ENCODE data around the gene HLA-DPB1. TPM values are rescaled to one million over a fixed set of nuclear protein-coding genes. Genes with fewer than 3 reads are reported as not detected.
"Not testable (repeated sequence)": the region's sequence is repeated elsewhere in the genome, so short reads cannot be mapped to it uniquely, and the experiment has no call there.

HLA-DPB1 gene
- total and polyA plus RNA-seq, 5 donors from 2014 or later, result 144 to 335 (median 194) TPM

- no peak for DNase-seq
- H3K4me3 ChIP-seq (ENCODE audit: low read depth, low read length), result no peak overlapping the region
- no peak overlapping the region for H3K27ac ChIP-seq (ENCODE audit: insufficient read depth, low read length, poor library complexity, severe bottlenecking)
- peaks cover 87% of the 10 kb centered on the region for H3K27me3 Mint-ChIP-seq
- no peaks in the 10 kb centered on the region for H3K36me3 ChIP-seq (ENCODE audit: control insufficient read depth, insufficient read depth, low read length)
- no peak overlapping the region for H3K27ac Mint-ChIP-seq
- peaks cover 13% of the 10 kb centered on the region for H3K27me3 ChIP-seq (ENCODE audit: control insufficient read depth, insufficient read depth, low read length)
- H3K4me1 ChIP-seq (ENCODE audit: control insufficient read depth, insufficient read depth, low read length, poor library complexity, severe bottlenecking), result no peaks in the 10 kb centered on the region
- H3K4me3 Mint-ChIP-seq, result no peak overlapping the region
- peaks cover 0 to 5% (median 0%) of the 10 kb centered on the region in 7 donors for H3K9me3 Mint-ChIP-seq
- no peak for ATAC-seq (ENCODE audit: low read depth in 2 of 2)
- no peaks in the 10 kb centered on the region for H3K4me1 Mint-ChIP-seq
- H3K36me3 Mint-ChIP-seq, result no peaks in the 10 kb centered on the region
- H3K9me3 ChIP-seq (ENCODE audit: control insufficient read depth in 2 of 2, low read length in 2 of 2), result no peaks in the 10 kb centered on the region
Observed at GRCh38 chr6:33049323-33050013, 26.3 kb upstream of the HLA-DPB1 start.

GRCh38 chr6:33050014-33050810, 25.6 kb upstream of the HLA-DPB1 start:
- Histone ChIP-seq H3K36me3 (ENCODE audit: control insufficient read depth, insufficient read depth, low read length) (no peaks in the 10 kb centered on the region), H3K4me1 (ENCODE audit: control insufficient read depth, insufficient read depth, low read length, poor library complexity, severe bottlenecking) (no peaks in the 10 kb centered on the region), H3K27me3 (ENCODE audit: control insufficient read depth, insufficient read depth, low read length) (peaks cover 12% of the 10 kb centered on the region), H3K27ac (ENCODE audit: insufficient read depth, low read length, poor library complexity, severe bottlenecking) (no peak overlapping the region), H3K9me3 (ENCODE audit: control insufficient read depth in 2 of 2, low read length in 2 of 2) (no peaks in the 10 kb centered on the region), H3K4me3 (ENCODE audit: low read depth, low read length) (no peak overlapping the region)
- no peak overlapping the region for H3K4me3 Mint-ChIP-seq
- H3K36me3 Mint-ChIP-seq, result no peaks in the 10 kb centered on the region
- DNase-seq, result no peak
- no peaks in the 10 kb centered on the region for H3K4me1 Mint-ChIP-seq
- ATAC-seq (ENCODE audit: low read depth in 2 of 2), result no peak
- peaks cover 85% of the 10 kb centered on the region for H3K27me3 Mint-ChIP-seq
- H3K27ac Mint-ChIP-seq, result no peak overlapping the region
- peaks cover 0 to 3% (median 0%) of the 10 kb centered on the region in 7 donors for H3K9me3 Mint-ChIP-seq

GRCh38 chr6:33052627-33053026, 23.2 kb upstream of the HLA-DPB1 start:
- no peaks in the 10 kb centered on the region for H3K36me3 Mint-ChIP-seq
- peaks cover 0 to 1% (median 0%) of the 10 kb centered on the region in 7 donors for H3K9me3 Mint-ChIP-seq
- ATAC-seq (ENCODE audit: low read depth in 2 of 2), result no peak
- no peaks in the 10 kb centered on the region for H3K4me1 Mint-ChIP-seq
- Histone ChIP-seq H3K27me3 (ENCODE audit: control insufficient read depth, insufficient read depth, low read length) (peaks cover 13% of the 10 kb centered on the region), H3K27ac (ENCODE audit: insufficient read depth, low read length, poor library complexity, severe bottlenecking) (no peak overlapping the region), H3K4me1 (ENCODE audit: control insufficient read depth, insufficient read depth, low read length, poor library complexity, severe bottlenecking) (no peaks in the 10 kb centered on the region), H3K9me3 (ENCODE audit: control insufficient read depth in 2 of 2, low read length in 2 of 2) (no peaks in the 10 kb centered on the region), H3K4me3 (ENCODE audit: low read depth, low read length) (no peak overlapping the region), H3K36me3 (ENCODE audit: control insufficient read depth, insufficient read depth, low read length) (no peaks in the 10 kb centered on the region)
- DNase-seq, result no peak
- no peak overlapping the region for H3K27ac Mint-ChIP-seq
- peaks cover 65% of the 10 kb centered on the region for H3K27me3 Mint-ChIP-seq
- H3K4me3 Mint-ChIP-seq, result no peak overlapping the region

GRCh38 chr6:33053230-33053629, 22.6 kb upstream of the HLA-DPB1 start:
- H3K4me3 ChIP-seq (ENCODE audit: low read depth, low read length), result no peak overlapping the region
- DNase-seq (no peak), ATAC-seq (ENCODE audit: low read depth in 2 of 2) (no peak)
- H3K27ac ChIP-seq (ENCODE audit: insufficient read depth, low read length, poor library complexity, severe bottlenecking), result no peak overlapping the region
- Mint-ChIP-seq H3K4me1 (no peaks in the 10 kb centered on the region), H3K4me3 (no peak overlapping the region), H3K27me3 (peaks cover 64% of the 10 kb centered on the region), H3K9me3 (peaks cover 0 to 1% (median 0%) of the 10 kb centered on the region in 7 donors), H3K27ac (peak overlapping the region in 1 of 3 donors; percentile 91), H3K36me3 (no peaks in the 10 kb centered on the region)
- H3K27me3 ChIP-seq (ENCODE audit: control insufficient read depth, insufficient read depth, low read length), result peaks cover 11% of the 10 kb centered on the region
- H3K4me1 ChIP-seq (ENCODE audit: control insufficient read depth, insufficient read depth, low read length, poor library complexity, severe bottlenecking), result no peaks in the 10 kb centered on the region
- H3K9me3 ChIP-seq (ENCODE audit: control insufficient read depth in 2 of 2, low read length in 2 of 2), result no peaks in the 10 kb centered on the region
- no peaks in the 10 kb centered on the region for H3K36me3 ChIP-seq (ENCODE audit: control insufficient read depth, insufficient read depth, low read length)

GRCh38 chr6:33057222-33058150, 18.3 kb upstream of the HLA-DPB1 start:
- Histone ChIP-seq H3K27me3 (ENCODE audit: control insufficient read depth, insufficient read depth, low read length) (peaks cover 5% of the 10 kb centered on the region), H3K36me3 (ENCODE audit: control insufficient read depth, insufficient read depth, low read length) (no peaks in the 10 kb centered on the region), H3K27ac (ENCODE audit: insufficient read depth, low read length, poor library complexity, severe bottlenecking) (no peak overlapping the region), H3K9me3 (ENCODE audit: control insufficient read depth in 2 of 2, low read length in 2 of 2) (no peaks in the 10 kb centered on the region), H3K4me1 (ENCODE audit: control insufficient read depth, insufficient read depth, low read length, poor library complexity, severe bottlenecking) (no peaks in the 10 kb centered on the region), H3K4me3 (ENCODE audit: low read depth, low read length) (no peak overlapping the region)
- no peaks in the 10 kb centered on the region for H3K4me1 Mint-ChIP-seq
- peaks cover 0 to 1% (median 0%) of the 10 kb centered on the region in 7 donors for H3K9me3 Mint-ChIP-seq
- peaks cover 27% of the 10 kb centered on the region for H3K27me3 Mint-ChIP-seq
- no peaks in the 10 kb centered on the region for H3K36me3 Mint-ChIP-seq
- no peak overlapping the region for H3K4me3 Mint-ChIP-seq
- DNase-seq (no peak), ATAC-seq (ENCODE audit: low read depth in 2 of 2) (no peak)
- H3K27ac Mint-ChIP-seq, result no peak overlapping the region

DNA sequence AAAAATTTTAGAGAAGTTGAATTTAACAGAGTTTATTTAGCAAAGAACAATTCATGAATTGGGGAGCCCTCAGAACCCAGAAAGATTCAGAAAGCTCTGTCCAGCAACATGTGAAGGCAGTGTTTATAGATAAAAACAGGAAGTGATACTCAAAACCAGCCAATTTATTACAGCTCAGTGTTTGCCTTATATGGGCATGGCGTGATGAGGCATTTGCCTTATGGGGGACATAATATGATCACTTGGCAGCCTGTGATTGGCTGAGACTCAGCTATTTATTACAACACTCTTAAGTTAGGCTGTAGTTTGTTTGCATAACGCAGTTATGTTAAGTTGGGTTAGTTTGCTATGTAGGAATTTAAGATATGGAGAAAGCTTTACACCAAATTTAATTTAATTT, 13.8 kb upstream of the HLA-DPB1 start:
- DNase-seq, result no peak
- Histone ChIP-seq H3K36me3 (ENCODE audit: control insufficient read depth, insufficient read depth, low read length) (peaks cover 6% of the 10 kb centered on the region), H3K4me1 (ENCODE audit: control insufficient read depth, insufficient read depth, low read length, poor library complexity, severe bottlenecking) (no peaks in the 10 kb centered on the region), H3K4me3 (ENCODE audit: low read depth, low read length) (no peak overlapping the region), H3K9me3 (ENCODE audit: control insufficient read depth in 2 of 2, low read length in 2 of 2) (no peaks in the 10 kb centered on the region), H3K27ac (ENCODE audit: insufficient read depth, low read length, poor library complexity, severe bottlenecking) (no peak overlapping the region), H3K27me3 (ENCODE audit: control insufficient read depth, insufficient read depth, low read length) (peaks cover 2% of the 10 kb centered on the region)
- H3K4me3 Mint-ChIP-seq, result no peak overlapping the region
- peak; percentile 28 to 42 for ATAC-seq (ENCODE audit: low read depth in 2 of 2)
- peaks cover 4% of the 10 kb centered on the region for H3K36me3 Mint-ChIP-seq
- H3K4me1 Mint-ChIP-seq, result peaks cover 0 to 4% (median 0%) of the 10 kb centered on the region in 4 donors
- H3K9me3 Mint-ChIP-seq, result peaks cover 0 to 4% (median 0%) of the 10 kb centered on the region in 7 donors
- H3K27ac Mint-ChIP-seq, result no peak overlapping the region
- peaks cover 10% of the 10 kb centered on the region for H3K27me3 Mint-ChIP-seq

DNA sequence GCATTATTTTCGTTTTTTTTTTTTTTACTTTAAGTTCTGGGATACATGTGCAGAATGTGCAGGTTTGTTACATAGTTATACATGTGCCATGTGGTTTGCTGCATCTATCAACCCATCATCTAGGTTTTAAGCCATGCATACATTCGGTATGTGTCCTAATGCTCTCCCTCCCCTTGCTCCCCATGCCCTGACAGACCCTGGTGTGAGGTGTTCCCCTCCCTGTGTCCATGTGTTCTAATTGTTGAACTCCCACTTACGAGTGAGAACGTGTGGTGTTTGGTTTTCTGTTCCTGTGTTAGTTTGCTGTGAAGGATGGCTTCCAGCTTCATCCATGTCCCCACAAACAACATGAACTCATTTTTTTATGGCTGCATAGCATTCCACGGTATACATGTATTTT, 12.4 kb upstream of the HLA-DPB1 start:
- not testable (repeated sequence) for H3K9me3 ChIP-seq (ENCODE audit: control insufficient read depth in 2 of 2, low read length in 2 of 2); H3K4me3 Mint-ChIP-seq; H3K36me3 Mint-ChIP-seq; H3K9me3 Mint-ChIP-seq; DNase-seq; H3K27ac ChIP-seq (ENCODE audit: insufficient read depth, low read length, poor library complexity, severe bottlenecking); H3K4me1 Mint-ChIP-seq; ATAC-seq (ENCODE audit: low read depth in 2 of 2); H3K4me1 ChIP-seq (ENCODE audit: control insufficient read depth, insufficient read depth, low read length, poor library complexity, severe bottlenecking); H3K27me3 ChIP-seq (ENCODE audit: control insufficient read depth, insufficient read depth, low read length); H3K27me3 Mint-ChIP-seq; H3K27ac Mint-ChIP-seq; H3K4me3 ChIP-seq (ENCODE audit: low read depth, low read length)
- H3K36me3 ChIP-seq (ENCODE audit: control insufficient read depth, insufficient read depth, low read length), result peaks cover 17% of the 10 kb centered on the region
